Gastroesophageal sphincter (tissue), 3 donors: ENCODE data around the gene NR2C2.

Experiments used
- POLR2A ChIP-seq, 2 donors: fragments of 450-650 bp; IDR thresholded peaks; one replicate each; pipeline ENCODE4 v1.6.1; 2017; ENCODE audit warnings: antibody characterized with exemption in 2 of 2, mild to moderate bottlenecking in 2 of 2, moderate library complexity in 1 of 2
- TF ChIP-seq, protein P1 (sequence below), 4 experiments: fragments of 200-600 bp in 2 of 4; fragments of 450-650 bp in 2 of 4; sonication (generic) in 1 of 4; IDR thresholded peaks; one replicate each; pipeline ENCODE4 v1.5.1; 2017 to 2019; ENCODE audit warnings: antibody characterized with exemption in 4 of 4, mild to moderate bottlenecking in 2 of 4, moderate library complexity in 2 of 4

DNA sequence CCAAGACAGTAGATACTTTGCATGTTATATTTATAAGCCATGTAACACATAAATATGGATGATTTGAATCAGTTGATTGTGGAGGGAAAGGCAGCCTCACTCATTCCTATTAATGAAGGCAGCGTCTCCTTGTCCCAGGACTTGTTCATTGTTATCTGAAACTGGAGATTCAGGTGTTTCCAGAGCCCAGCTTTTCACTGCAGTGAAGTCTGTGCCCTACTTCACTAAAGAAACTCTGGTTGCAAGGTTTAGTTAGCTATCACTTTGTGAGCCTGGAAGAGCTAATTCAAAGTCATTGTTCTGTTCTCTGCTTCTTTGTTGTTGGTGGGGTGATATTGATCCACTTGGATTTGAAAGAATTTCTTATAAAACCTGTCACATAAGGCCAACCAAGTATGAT lies 9.8 kb downstream of the NR2C2 start:
- TF ChIP-seq, protein P1, sequence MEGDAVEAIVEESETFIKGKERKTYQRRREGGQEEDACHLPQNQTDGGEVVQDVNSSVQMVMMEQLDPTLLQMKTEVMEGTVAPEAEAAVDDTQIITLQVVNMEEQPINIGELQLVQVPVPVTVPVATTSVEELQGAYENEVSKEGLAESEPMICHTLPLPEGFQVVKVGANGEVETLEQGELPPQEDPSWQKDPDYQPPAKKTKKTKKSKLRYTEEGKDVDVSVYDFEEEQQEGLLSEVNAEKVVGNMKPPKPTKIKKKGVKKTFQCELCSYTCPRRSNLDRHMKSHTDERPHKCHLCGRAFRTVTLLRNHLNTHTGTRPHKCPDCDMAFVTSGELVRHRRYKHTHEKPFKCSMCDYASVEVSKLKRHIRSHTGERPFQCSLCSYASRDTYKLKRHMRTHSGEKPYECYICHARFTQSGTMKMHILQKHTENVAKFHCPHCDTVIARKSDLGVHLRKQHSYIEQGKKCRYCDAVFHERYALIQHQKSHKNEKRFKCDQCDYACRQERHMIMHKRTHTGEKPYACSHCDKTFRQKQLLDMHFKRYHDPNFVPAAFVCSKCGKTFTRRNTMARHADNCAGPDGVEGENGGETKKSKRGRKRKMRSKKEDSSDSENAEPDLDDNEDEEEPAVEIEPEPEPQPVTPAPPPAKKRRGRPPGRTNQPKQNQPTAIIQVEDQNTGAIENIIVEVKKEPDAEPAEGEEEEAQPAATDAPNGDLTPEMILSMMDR (IDR thresholded peaks at IDR 0.05), result no peak
- no peak for TF ChIP-seq POLR2A (IDR thresholded peaks at IDR 0.05)
